ENCODE data around the gene ARMC12. TPM values are rescaled to one million over a fixed set of nuclear protein-coding genes. Genes with fewer than 3 reads are reported as not detected.

Gene ARMC12
- total and polyA plus RNA-seq, 2 experiments from 2014 or later = 0.90 to 0.94 TPM

- no peaks in the 10 kb centered on the region for H3K36me3 ChIP-seq (ENCODE audit: insufficient read depth)
- ATAC-seq (no peak), DNase-seq (ENCODE audit: low spot score) (no peak)
- H3K4me2 ChIP-seq = no peak overlapping the region
- no peak overlapping the region for H3K27ac Mint-ChIP-seq
- TF ChIP-seq STAT1 (IDR thresholded peaks at IDR 0.05; ENCODE audit: unreplicated experiment) (no peak), NANOG (IDR thresholded peaks at IDR 0.05; ENCODE audit: borderline replicate concordance) (no peak), ZNF462 (CRISPR knock-in tag; IDR thresholded peaks at IDR 0.05) (no peak), CREB1 (CRISPR knock-in tag; IDR thresholded peaks at IDR 0.05; ENCODE audit: low read depth) (no peak), CTCF (conservative IDR thresholded peaks at IDR 0.05; ENCODE audit: low read depth in 2 of 2) (no peak), EZH2 (IDR thresholded peaks at IDR 0.05; ENCODE audit: low read depth, unreplicated experiment) (no peak), EZH2phosphoT487 (IDR thresholded peaks at IDR 0.05; ENCODE audit: unreplicated experiment) (no peak), ETS1 (IDR thresholded peaks at IDR 0.05) (no peak), REST (IDR thresholded peaks at IDR 0.05; ENCODE audit: unreplicated experiment) (no peak), ZNF331 (CRISPR knock-in tag; IDR thresholded peaks at IDR 0.05; ENCODE audit: low read depth) (no peak), POLR2AphosphoS5 (IDR thresholded peaks at IDR 0.05; ENCODE audit: low read depth) (no peak), ZNF114 (CRISPR knock-in tag; IDR thresholded peaks at IDR 0.05) (no peak), JUNB (IDR thresholded peaks at IDR 0.05; ENCODE audit: unreplicated experiment) (no peak)
- no peak overlapping the region for H3K27ac ChIP-seq (ENCODE audit: low read depth)
- peaks cover 6% of the 10 kb centered on the region; the same call in 1 of the 2 replicates for H3K4me1 ChIP-seq (ENCODE audit: insufficient read depth)
- no peaks in the 10 kb centered on the region; the same call in 1 of the 2 replicates for H3K9me2 ChIP-seq (ENCODE audit: insufficient read depth)
- no peaks in the 10 kb centered on the region for H3K36me3 Mint-ChIP-seq (ENCODE audit: low read depth)
- no peaks in the 10 kb centered on the region for H3K79me2 ChIP-seq (replicated peaks; ENCODE audit: insufficient read depth)
- peaks cover 2% of the 10 kb centered on the region; the same call in 1 of the 2 replicates for H3F3A ChIP-seq (replicated peaks; ENCODE audit: low read depth)
- H3K4me3 Mint-ChIP-seq = no peak overlapping the region
- H4K20me1 ChIP-seq (replicated peaks; ENCODE audit: insufficient read depth) = no peaks in the 10 kb centered on the region
- no peaks in the 10 kb centered on the region; the same call in 2 of the 3 replicates for H3K9me3 Mint-ChIP-seq
- peaks cover 13% of the 10 kb centered on the region for H3K4me1 Mint-ChIP-seq
- no peak overlapping the region for H2AFZ ChIP-seq
- H3K27me3 Mint-ChIP-seq (ENCODE audit: insufficient read depth, low read depth, poor library complexity) = peaks cover 2% of the 10 kb centered on the region
- H3K27me3 ChIP-seq (ENCODE audit: insufficient read depth) = no peaks in the 10 kb centered on the region
- H3K4me3 ChIP-seq = no peak overlapping the region
Measured at GRCh38 chr6:35786272-35786671, 49.4 kb downstream of the ARMC12 start.
